ENCODE results near the gene DDX3X. TPM values are rescaled to one million over a fixed set of nuclear protein-coding genes. Genes with fewer than 3 reads are reported as not detected.

DDX3X gene
- total RNA-seq, 2 experiments from 2014 or later = 75.1 to 85.0 TPM

DNA sequence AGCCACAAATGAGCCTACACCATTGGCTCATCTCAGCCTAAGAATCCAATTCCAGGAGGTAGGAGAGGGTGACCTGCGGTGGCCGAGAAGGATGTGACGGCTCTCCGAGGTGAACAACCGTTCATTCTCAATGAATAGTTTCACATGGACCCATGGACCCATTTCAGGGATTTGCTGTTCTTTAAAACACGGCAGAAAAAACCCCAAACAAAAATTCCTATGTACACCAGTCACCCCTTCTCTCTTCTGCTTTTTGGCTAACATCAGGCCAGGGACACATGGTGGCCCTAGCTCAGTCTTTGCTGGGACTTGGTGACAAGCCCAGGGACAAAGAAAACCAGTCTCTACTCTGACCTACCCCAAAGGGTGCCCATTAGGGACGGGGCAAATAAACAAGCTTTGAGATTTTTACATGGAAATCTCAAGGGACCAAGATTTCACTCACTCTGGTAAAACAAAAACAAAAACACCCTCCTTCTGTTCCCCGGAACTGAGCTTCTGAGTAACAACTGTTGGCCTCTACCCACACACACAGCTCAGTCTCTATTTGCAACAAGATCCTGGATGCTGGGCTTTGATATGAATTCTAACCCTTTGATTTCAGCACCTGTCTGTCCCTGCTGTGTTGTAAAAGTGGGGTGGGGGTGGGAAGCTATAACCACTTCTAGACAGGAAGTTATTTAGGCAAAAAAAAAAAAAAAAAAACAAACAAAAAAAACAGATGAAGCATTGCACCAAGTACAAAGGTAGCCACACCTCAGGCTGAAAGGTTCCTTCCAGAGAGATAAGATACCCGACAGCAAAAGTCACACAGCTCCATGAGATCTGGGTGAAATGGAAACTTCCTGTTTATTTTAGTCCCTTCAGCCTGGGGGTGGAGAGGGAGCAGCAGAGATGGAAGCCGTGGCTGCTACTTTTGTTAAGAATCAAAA is 49.0 kb downstream of the DDX3X start:
- H3K9me3 ChIP-seq (ENCODE audit: low read length) = no peaks in the 10 kb centered on the region
- peaks cover 8% of the 10 kb centered on the region for H3K4me1 ChIP-seq (ENCODE audit: insufficient read depth, low read length, poor library complexity, severe bottlenecking)
- intact Hi-C loops (cut with micrococcal nuclease; ENCODE audit: unreplicated experiment) = no loop called here
- H2AFZ ChIP-seq (ENCODE audit: low read length) = no peak overlapping the region
- H3K4me3 ChIP-seq (ENCODE audit: low read depth, low read length, poor library complexity, severe bottlenecking) = no peak overlapping the region
- DNase-seq (ENCODE audit: low spot score) = no peak
- H3K27ac ChIP-seq (ENCODE audit: low read depth, low read length, poor library complexity, severe bottlenecking) = no peak overlapping the region
- H3K4me2 ChIP-seq (ENCODE audit: low read length) = no peak overlapping the region
- no peaks in the 10 kb centered on the region for H3K79me2 ChIP-seq (ENCODE audit: insufficient read depth, low read depth, low read length)
- no peaks in the 10 kb centered on the region for H4K20me1 ChIP-seq (ENCODE audit: insufficient read depth, low read length)
- no peaks in the 10 kb centered on the region for H3K9me2 ChIP-seq (ENCODE audit: insufficient read depth, low read length)
- CTCF ChIA-PET (ENCODE audit: unreplicated experiment) = interaction anchor here (0.5 kb wide), 1 partner anchor 13 kb away, joined by 4 read pairs; no protein-coding TSS in a partner anchor
- TF ChIP-seq, protein P1, sequence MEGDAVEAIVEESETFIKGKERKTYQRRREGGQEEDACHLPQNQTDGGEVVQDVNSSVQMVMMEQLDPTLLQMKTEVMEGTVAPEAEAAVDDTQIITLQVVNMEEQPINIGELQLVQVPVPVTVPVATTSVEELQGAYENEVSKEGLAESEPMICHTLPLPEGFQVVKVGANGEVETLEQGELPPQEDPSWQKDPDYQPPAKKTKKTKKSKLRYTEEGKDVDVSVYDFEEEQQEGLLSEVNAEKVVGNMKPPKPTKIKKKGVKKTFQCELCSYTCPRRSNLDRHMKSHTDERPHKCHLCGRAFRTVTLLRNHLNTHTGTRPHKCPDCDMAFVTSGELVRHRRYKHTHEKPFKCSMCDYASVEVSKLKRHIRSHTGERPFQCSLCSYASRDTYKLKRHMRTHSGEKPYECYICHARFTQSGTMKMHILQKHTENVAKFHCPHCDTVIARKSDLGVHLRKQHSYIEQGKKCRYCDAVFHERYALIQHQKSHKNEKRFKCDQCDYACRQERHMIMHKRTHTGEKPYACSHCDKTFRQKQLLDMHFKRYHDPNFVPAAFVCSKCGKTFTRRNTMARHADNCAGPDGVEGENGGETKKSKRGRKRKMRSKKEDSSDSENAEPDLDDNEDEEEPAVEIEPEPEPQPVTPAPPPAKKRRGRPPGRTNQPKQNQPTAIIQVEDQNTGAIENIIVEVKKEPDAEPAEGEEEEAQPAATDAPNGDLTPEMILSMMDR (conservative IDR thresholded peaks at IDR 0.05; ENCODE audit: low read length) = no peak
- TF ChIP-seq EZH2phosphoT487 (IDR thresholded peaks at IDR 0.05; ENCODE audit: borderline replicate concordance, low read depth, low read length) = no peak
- BruUV-seq (replicated peaks) = no TSS peak
- POLR2A ChIA-PET = interaction anchor here (0.6 to 0.7 kb wide), 3 partner anchors 14 to 686 kb away, joined by 3 to 5 read pairs (median 5); no protein-coding TSS in a partner anchor
- no peaks in the 10 kb centered on the region for H3K36me3 ChIP-seq (ENCODE audit: insufficient read depth, low read length)

DNA sequence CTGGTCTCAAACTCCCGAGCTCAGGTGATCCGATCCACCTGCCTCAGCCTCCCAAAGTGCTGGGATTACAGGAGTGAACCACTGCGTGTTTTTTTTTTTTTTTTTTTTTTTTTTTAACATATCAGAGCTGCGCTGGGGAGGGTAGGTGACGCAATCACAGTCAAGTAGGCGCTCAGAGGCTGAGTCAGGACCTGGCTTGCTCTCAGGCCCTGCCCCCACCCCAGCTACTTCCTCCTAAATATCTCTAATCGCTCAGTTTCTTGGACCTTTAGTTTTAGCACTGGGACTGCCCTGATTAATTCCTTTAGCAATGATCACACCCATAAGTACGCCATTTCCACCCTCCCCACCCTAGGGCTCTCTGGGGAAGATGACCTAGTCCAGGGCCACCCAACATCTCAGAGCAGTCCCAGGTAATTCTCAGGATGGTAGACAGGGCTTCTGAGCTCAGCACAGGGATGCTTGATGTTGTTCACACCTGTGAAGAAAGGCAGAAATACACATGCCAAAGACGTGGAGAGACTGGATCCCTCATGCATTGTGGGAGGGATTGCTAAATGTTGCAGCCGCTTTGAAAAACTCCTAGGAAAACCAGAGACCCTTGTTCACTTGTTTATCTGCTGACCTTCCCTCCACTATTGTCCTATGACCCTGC is 50.2 kb downstream of the DDX3X start:
- H4K20me1 ChIP-seq (ENCODE audit: insufficient read depth, low read length) = no peaks in the 10 kb centered on the region
- no peaks in the 10 kb centered on the region for H3K36me3 ChIP-seq (ENCODE audit: insufficient read depth, low read length)
- no peak overlapping the region for H2AFZ ChIP-seq (ENCODE audit: low read length)
- H3K4me2 ChIP-seq (ENCODE audit: low read length) = no peak overlapping the region
- no peak overlapping the region for H3K27ac ChIP-seq (ENCODE audit: low read depth, low read length, poor library complexity, severe bottlenecking)
- POLR2A ChIA-PET = interaction anchor here (0.6 kb wide), 1 partner anchor 1236 kb away, joined by 3 read pairs; no protein-coding TSS in a partner anchor
- H3K79me2 ChIP-seq (ENCODE audit: insufficient read depth, low read depth, low read length) = no peaks in the 10 kb centered on the region
- TF ChIP-seq EZH2phosphoT487 (IDR thresholded peaks at IDR 0.05; ENCODE audit: borderline replicate concordance, low read depth, low read length) = no peak
- TF ChIP-seq, protein P1 (conservative IDR thresholded peaks at IDR 0.05; ENCODE audit: low read length) = no peak
- peak; percentile 8 for DNase-seq (ENCODE audit: low spot score)
- no TSS peak for BruUV-seq (replicated peaks)
- H3K4me1 ChIP-seq (ENCODE audit: insufficient read depth, low read length, poor library complexity, severe bottlenecking) = peaks cover 8% of the 10 kb centered on the region
- intact Hi-C loops (cut with micrococcal nuclease; ENCODE audit: unreplicated experiment) = no loop called here
- H3K4me3 ChIP-seq (ENCODE audit: low read depth, low read length, poor library complexity, severe bottlenecking) = no peak overlapping the region
- CTCF ChIA-PET (ENCODE audit: unreplicated experiment) = interaction anchor here (0.6 kb wide), 1 partner anchor 11 kb away, joined by 4 read pairs; no protein-coding TSS in a partner anchor
- no peaks in the 10 kb centered on the region for H3K9me3 ChIP-seq (ENCODE audit: low read length)
- H3K9me2 ChIP-seq (ENCODE audit: insufficient read depth, low read length) = no peaks in the 10 kb centered on the region

Data from OCI-LY7 (cell line).